ENCODE measurements around the gene TTC33.

TTC33 gene

DNA sequence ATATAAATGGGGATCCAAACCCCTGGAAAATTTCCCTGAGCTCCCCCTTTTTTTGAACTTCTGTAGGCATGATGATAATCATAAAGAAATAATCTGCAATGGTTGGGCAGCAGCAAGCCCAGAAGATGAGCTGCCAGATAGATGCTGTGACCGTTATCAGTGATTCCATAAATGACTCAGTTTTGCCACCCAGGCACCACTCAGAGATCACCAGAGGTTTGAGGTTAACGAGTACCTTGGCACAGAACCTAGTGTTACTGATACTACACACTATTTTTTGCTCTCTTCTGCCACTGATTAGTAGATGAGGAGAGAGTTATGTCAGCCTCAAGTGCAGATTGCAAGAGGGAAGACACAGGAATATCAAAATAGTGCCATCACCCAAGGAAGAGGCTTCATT lies 275.4 kb downstream of the TTC33 start:
- no peak for DNase-seq (ENCODE audit: low spot score)

GRCh38 chr5:40479939-40480338 lies 275.8 kb downstream of the TTC33 start:
- no peak for DNase-seq (ENCODE audit: low spot score)

- DNase-seq (ENCODE audit: low spot score), result no peak
Measured at GRCh38 chr5:40478766-40479165, 277.0 kb downstream of the TTC33 start.

- no peak for DNase-seq (ENCODE audit: low spot score)
Measured at GRCh38 chr5:40477856-40478546, 277.8 kb downstream of the TTC33 start.

DNA sequence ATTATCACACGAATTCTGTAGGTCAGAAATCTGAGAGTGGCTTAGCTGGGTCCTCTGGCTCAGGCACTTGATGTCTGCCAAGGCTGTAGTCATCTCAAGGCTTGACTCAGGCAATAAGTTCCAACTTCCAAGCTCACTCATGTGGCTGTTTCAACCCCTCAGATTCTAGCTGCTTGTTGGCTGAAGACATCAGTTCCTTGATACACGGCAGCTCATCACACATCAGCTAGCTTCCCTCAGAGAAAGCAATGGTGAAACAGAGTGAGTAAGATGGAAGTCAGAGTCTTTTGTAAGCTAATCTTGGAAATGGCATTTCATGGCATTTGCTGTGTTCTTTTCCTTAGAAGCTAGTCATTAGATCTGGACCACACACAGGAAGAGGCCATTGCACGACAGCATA lies 280.2 kb downstream of the TTC33 start:
- DNase-seq (ENCODE audit: low spot score), result no peak

DNA sequence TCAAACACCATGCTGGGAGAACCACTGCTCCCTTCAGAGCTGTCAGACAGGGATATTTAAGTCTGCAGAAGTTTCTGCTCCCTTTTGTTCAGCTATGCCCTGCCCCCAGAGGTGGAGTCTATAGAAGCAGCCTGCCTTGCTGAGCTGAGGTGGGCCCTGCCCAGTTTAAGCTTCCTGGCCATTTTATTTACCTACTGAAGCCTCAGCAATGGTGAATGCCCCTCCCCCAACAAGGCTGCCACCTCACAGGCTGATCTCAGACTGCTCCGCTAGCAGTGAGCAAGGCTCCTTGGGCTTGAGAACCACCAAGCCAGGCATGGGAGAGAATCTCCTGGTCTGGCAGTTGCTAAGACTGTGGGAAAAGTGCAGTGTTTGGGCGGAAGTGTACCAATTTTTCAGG lies 281.5 kb downstream of the TTC33 start:
- DNase-seq (ENCODE audit: low spot score), result no peak

DNA sequence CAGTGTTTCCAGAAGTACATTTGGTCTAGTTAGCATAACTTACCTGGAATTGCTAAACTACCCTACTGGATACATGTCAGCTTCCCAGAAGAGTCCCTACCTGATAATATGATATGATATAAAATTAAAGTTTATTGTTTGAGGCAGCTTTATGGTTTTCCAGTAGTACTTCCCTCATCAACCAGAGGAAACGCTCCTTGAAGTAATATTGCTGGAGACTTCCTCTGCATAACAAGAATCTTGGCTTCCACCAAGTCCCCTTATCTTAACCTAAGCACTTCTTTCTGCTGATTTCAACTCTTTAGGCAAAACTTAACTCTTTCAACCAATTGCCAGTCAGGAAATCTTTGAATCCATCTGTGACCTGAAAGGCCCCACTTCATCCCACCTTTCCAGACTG lies 290.3 kb downstream of the TTC33 start:
- DNase-seq (ENCODE audit: low spot score), result no peak

DNA sequence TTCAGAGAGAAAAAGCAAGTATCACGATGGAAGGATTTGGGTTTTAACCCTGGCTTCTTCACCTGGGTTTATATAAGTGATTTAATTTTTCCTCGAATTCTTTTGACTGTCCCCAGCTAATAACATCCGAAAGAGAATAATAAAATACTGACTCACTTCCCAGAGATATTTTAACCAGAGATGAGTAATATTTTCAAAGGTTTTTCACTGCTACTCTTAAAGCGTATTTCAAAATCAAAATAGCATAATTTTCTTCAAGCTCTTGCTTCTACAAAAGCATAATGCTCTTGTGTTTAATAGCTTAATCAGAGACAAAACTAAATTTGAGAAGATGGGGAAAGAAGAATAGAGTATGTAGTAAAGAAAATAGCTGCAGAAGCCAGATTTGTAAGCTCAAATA lies 291.2 kb downstream of the TTC33 start:
- no peak for DNase-seq (ENCODE audit: low spot score)
